Stimulated activated CD4-positive, alpha-beta T cell treated with anti-CD3 and anti-CD28 coated beads, Interleukin-1b, Interleukin-23, amount 100 ng/mL, for 4 hours (primary cell): ENCODE measurements around the gene TMTC2.

Source experiments
- DNase-seq, 2 donors: peaks; one replicate each; pipeline ENCODE4 v3.0.0-alpha.2; 2020; ENCODE audit warnings: low read depth in 2 of 2

The TMTC2 gene

GRCh38 chr12:82953397-82953796, 266.7 kb downstream of the TMTC2 start:
- no peak for DNase-seq

GRCh38 chr12:82954064-82954463, 267.4 kb downstream of the TMTC2 start:
- DNase-seq: no peak

GRCh38 chr12:82954572-82954971, 267.9 kb downstream of the TMTC2 start:
- DNase-seq: no peak

GRCh38 chr12:82955043-82955442, 268.3 kb downstream of the TMTC2 start:
- no peak for DNase-seq

- DNase-seq: no peak
These were observed 272.3 kb downstream of the TMTC2 start for GRCh38 chr12:82958966-82959365.

GRCh38 chr12:82959821-82960220, 273.1 kb downstream of the TMTC2 start:
- DNase-seq: no peak

- DNase-seq: no peak
These were observed 275.1 kb downstream of the TMTC2 start for GRCh38 chr12:82961835-82962234.

- DNase-seq: no peak
These were observed 277.2 kb downstream of the TMTC2 start for GRCh38 chr12:82963956-82964355.

- no peak for DNase-seq
These were observed 277.7 kb downstream of the TMTC2 start for GRCh38 chr12:82964446-82964845.

GRCh38 chr12:82966001-82966559, 279.4 kb downstream of the TMTC2 start:
- no peak for DNase-seq

- DNase-seq: no peak
These were observed 282.1 kb downstream of the TMTC2 start for GRCh38 chr12:82968631-82969367.

- no peak for DNase-seq
These were observed 283.9 kb downstream of the TMTC2 start for GRCh38 chr12:82970614-82971013.

GRCh38 chr12:82971584-82971983, 284.9 kb downstream of the TMTC2 start:
- DNase-seq: no peak

- no peak for DNase-seq
These were observed 285.9 kb downstream of the TMTC2 start for GRCh38 chr12:82972624-82973023.

GRCh38 chr12:82973592-82973991, 286.9 kb downstream of the TMTC2 start:
- no peak for DNase-seq

GRCh38 chr12:82981150-82981549, 294.4 kb downstream of the TMTC2 start:
- no peak for DNase-seq

GRCh38 chr12:82994117-82994516, 307.4 kb downstream of the TMTC2 start:
- no peak for DNase-seq

GRCh38 chr12:82996168-82996812, 309.6 kb downstream of the TMTC2 start:
- DNase-seq: no peak

GRCh38 chr12:82998509-82998908, 311.8 kb downstream of the TMTC2 start:
- DNase-seq: no peak

- no peak for DNase-seq
These were observed 316.3 kb downstream of the TMTC2 start for GRCh38 chr12:83003026-83003425.

GRCh38 chr12:83005534-83006197, 319.0 kb downstream of the TMTC2 start:
- DNase-seq: no peak

- no peak for DNase-seq
These were observed 322.0 kb downstream of the TMTC2 start for GRCh38 chr12:83008703-83009102.
